Neural progenitor cell (in vitro differentiated cells): ENCODE measurements around the gene DNAI2. TPM values are rescaled to one million over a fixed set of nuclear protein-coding genes. Genes with fewer than 3 reads are reported as not detected.

Source experiments
- DNase-seq: peaks from one replicate; pipeline ENCODE4 v3.0.0-alpha.2; 2016; ENCODE audit warnings: low spot score
- H2AFZ ChIP-seq: fragments of 200-600 bp; sonication (generic); replicated peaks from 2 replicates; pipeline ENCODE4 v1.6.1; 2016; ENCODE audit warnings: antibody characterized with exemption
- H3F3A ChIP-seq: fragments of 200-600 bp; sonication (generic); 2 replicates; pipeline ENCODE4 v1.6.1; 2016; ENCODE audit warnings: antibody characterized with exemption, low read depth
- H3K27ac ChIP-seq: fragments of 200-600 bp; sonication (generic); 2 replicates; pipeline ENCODE4 v1.5.1; 2016; ENCODE audit warnings: mild to moderate bottlenecking
- H3K27me3 ChIP-seq: fragments of 200-600 bp; sonication (generic); 2 replicates; pipeline ENCODE4 v1.6.1; 2016; ENCODE audit warnings: mild to moderate bottlenecking, moderate library complexity
- H3K36me3 ChIP-seq: fragments of 200-600 bp; sonication (generic); 2 replicates; pipeline ENCODE4 v1.5.1; 2016
- H3K4me1 ChIP-seq: fragments of 200-600 bp; sonication (generic); 2 replicates; pipeline ENCODE4 v1.6.1; 2016; ENCODE audit warnings: mixed run types
- H3K4me2 ChIP-seq: fragments of 200-600 bp; sonication (generic); 2 replicates; pipeline ENCODE4 v1.6.1; 2016
- H3K4me3 ChIP-seq: fragments of 200-600 bp; sonication (generic); 2 replicates; pipeline ENCODE4 v1.5.1; 2016
- H3K79me2 ChIP-seq: fragments of 200-600 bp; sonication (generic); 2 replicates; pipeline ENCODE4 v1.6.1; 2016; ENCODE audit warnings: low read depth
- H3K9ac ChIP-seq: fragments of 200-600 bp; sonication (generic); 2 replicates; pipeline ENCODE4 v1.6.1; 2016
- H3K9me3 ChIP-seq: fragments of 200-600 bp; sonication (generic); 2 replicates; pipeline ENCODE4 v1.5.1; 2016; ENCODE audit warnings: low read depth
- H4K20me1 ChIP-seq: fragments of 200-600 bp; sonication (generic); 2 replicates; pipeline ENCODE4 v1.6.1; 2016; ENCODE audit warnings: low read depth
- H3K27ac Mint-ChIP-seq: 3 replicates; pipeline ENCODE4 v1.8.0; 2021; ENCODE audit warnings: mixed read lengths
- H3K27me3 Mint-ChIP-seq: 2 replicates; pipeline ENCODE4 v1.8.0; 2022; ENCODE audit warnings: low read depth, mild to moderate bottlenecking, inconsistent platforms, moderate library complexity, mixed read lengths; ENCODE audit not compliant: insufficient read depth
- H3K36me3 Mint-ChIP-seq: 3 replicates; pipeline ENCODE4 v1.8.0; 2021; ENCODE audit warnings: mixed read lengths
- H3K4me1 Mint-ChIP-seq: 3 replicates; pipeline ENCODE4 v1.8.0; 2021; ENCODE audit warnings: mixed read lengths
- H3K4me3 Mint-ChIP-seq: 3 replicates; pipeline ENCODE4 v1.8.0; 2021; ENCODE audit warnings: mild to moderate bottlenecking, moderate library complexity, mixed read lengths
- H3K9me3 Mint-ChIP-seq: 3 replicates; pipeline ENCODE4 v1.8.0; 2020; ENCODE audit warnings: mixed read lengths
- EZH2 ChIP-seq: fragments of 200-600 bp; sonication (generic); IDR thresholded peaks from 2 replicates; pipeline ENCODE4 v1.6.1; 2017; ENCODE audit warnings: antibody characterized with exemption, mild to moderate bottlenecking, moderate library complexity
- EZH2phosphoT487 ChIP-seq: fragments of 200-600 bp; sonication (generic); IDR thresholded peaks from 2 replicates; pipeline ENCODE4 v1.6.1; 2017; ENCODE audit warnings: antibody characterized with exemption
- total RNA-seq: library from RNA; depleted of rRNA; stranded (reverse); fragments of >200 nt; gene quantifications from 2 replicates; pipeline ENCODE4 v1.2.3, GENCODE V29; 2015; ENCODE audit warnings: low replicate concordance
- TF ChIP-seq, protein P1 (sequence below): fragments of 200-600 bp; sonication (generic); IDR thresholded peaks from 2 replicates; pipeline ENCODE4 v1.5.1; 2017; ENCODE audit warnings: antibody characterized with exemption, mild to moderate bottlenecking

DNAI2 gene
- total RNA-seq, 1 donor from 2014 or later: not detected

DNA sequence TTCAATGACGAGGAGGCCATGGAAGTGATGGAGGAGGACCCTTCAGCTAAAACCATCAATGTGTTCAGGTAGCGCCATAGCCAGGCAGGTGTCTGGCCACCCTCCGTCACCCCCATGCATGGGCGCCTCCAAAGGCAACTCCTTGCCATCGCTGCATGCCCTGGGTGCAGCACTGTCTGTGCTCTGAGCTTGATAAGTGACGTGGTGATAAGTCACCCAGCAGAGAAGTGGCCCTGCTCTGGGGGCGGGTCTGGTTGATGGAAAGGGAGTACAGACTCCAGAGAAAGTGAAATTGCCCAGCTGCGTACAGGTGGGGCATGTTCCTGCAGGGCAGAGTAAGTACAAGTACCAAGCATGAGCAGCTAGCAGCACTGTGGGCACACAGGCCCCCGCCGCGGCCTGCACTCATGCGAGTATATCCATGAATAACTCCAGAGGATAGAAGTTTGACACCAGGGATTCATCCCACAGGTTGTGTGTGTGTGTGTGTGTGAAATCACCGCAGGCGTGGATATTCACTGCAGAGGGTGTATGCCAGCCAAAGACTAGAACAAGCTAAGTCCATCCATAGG, 13.1 kb downstream of the DNAI2 start:
- Mint-ChIP-seq H3K27ac (no peak overlapping the region), H3K9me3 (no peaks in the 10 kb centered on the region), H3K4me3 (no peak overlapping the region), H3K36me3 (no peaks in the 10 kb centered on the region), H3K4me1 (peaks cover 15% of the 10 kb centered on the region), H3K27me3 (peaks cover 10% of the 10 kb centered on the region)
- no peak overlapping the region for H3K9ac ChIP-seq
- no peak for DNase-seq
- no peaks in the 10 kb centered on the region for H4K20me1 ChIP-seq
- H3K4me2 ChIP-seq: no peak overlapping the region
- H3F3A ChIP-seq: no peaks in the 10 kb centered on the region
- H2AFZ ChIP-seq: no peak overlapping the region
- H3K27ac ChIP-seq: no peak overlapping the region
- TF ChIP-seq EZH2 (no peak), EZH2phosphoT487 (no peak)
- TF ChIP-seq, protein P1, sequence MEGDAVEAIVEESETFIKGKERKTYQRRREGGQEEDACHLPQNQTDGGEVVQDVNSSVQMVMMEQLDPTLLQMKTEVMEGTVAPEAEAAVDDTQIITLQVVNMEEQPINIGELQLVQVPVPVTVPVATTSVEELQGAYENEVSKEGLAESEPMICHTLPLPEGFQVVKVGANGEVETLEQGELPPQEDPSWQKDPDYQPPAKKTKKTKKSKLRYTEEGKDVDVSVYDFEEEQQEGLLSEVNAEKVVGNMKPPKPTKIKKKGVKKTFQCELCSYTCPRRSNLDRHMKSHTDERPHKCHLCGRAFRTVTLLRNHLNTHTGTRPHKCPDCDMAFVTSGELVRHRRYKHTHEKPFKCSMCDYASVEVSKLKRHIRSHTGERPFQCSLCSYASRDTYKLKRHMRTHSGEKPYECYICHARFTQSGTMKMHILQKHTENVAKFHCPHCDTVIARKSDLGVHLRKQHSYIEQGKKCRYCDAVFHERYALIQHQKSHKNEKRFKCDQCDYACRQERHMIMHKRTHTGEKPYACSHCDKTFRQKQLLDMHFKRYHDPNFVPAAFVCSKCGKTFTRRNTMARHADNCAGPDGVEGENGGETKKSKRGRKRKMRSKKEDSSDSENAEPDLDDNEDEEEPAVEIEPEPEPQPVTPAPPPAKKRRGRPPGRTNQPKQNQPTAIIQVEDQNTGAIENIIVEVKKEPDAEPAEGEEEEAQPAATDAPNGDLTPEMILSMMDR: no peak
- no peaks in the 10 kb centered on the region for H3K79me2 ChIP-seq
- no peak overlapping the region for H3K4me3 ChIP-seq
- H3K27me3 ChIP-seq: peaks cover 5% of the 10 kb centered on the region
- H3K36me3 ChIP-seq: no peaks in the 10 kb centered on the region
- peaks cover 5% of the 10 kb centered on the region for H3K4me1 ChIP-seq
- no peaks in the 10 kb centered on the region for H3K9me3 ChIP-seq

- no peak overlapping the region for H3K27ac ChIP-seq
- no peaks in the 10 kb centered on the region for H4K20me1 ChIP-seq
- no peaks in the 10 kb centered on the region for H3F3A ChIP-seq
- no peaks in the 10 kb centered on the region for H3K9me3 ChIP-seq
- H3K79me2 ChIP-seq: no peaks in the 10 kb centered on the region
- no peak overlapping the region for H3K4me3 ChIP-seq
- Mint-ChIP-seq H3K27ac (no peak overlapping the region), H3K27me3 (peaks cover 10% of the 10 kb centered on the region), H3K9me3 (peaks cover 3% of the 10 kb centered on the region), H3K4me1 (peaks cover 15% of the 10 kb centered on the region), H3K36me3 (no peaks in the 10 kb centered on the region), H3K4me3 (no peak overlapping the region)
- DNase-seq: no peak
- no peak overlapping the region for H3K9ac ChIP-seq
- no peaks in the 10 kb centered on the region for H3K36me3 ChIP-seq
- H3K4me1 ChIP-seq: peaks cover 5% of the 10 kb centered on the region
- TF ChIP-seq EZH2phosphoT487 (no peak), EZH2 (no peak)
- TF ChIP-seq, protein P1: no peak
- H2AFZ ChIP-seq: no peak overlapping the region
- H3K27me3 ChIP-seq: peaks cover 5% of the 10 kb centered on the region
- H3K4me2 ChIP-seq: no peak overlapping the region
Observed at GRCh38 chr17:74288785-74289184, 14.8 kb downstream of the DNAI2 start.

DNA sequence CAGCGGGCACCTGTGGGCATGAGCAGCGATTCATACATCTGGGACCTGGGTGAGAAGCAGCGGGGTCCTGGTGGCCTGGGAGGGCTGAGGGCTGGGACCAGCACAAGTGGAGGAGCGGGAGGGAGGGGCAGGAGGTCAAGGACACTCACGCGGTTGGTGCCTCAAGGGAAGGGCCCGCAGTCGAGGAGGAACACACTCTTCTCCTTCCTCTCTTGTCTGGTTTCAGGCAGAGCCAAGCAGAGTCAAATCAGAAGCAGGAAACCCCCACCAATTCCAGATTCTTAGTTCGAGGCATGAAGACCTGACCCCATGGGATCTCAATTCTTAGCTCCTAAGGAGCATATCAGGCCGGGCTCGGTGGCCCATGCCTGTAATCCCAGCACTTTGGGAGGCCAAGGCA, 15.7 kb downstream of the DNAI2 start:
- Histone ChIP-seq H4K20me1 (no peaks in the 10 kb centered on the region), H3K27ac (no peak overlapping the region), H3K36me3 (no peaks in the 10 kb centered on the region), H3K4me1 (peaks cover 5% of the 10 kb centered on the region), H3K4me3 (no peak overlapping the region), H3K79me2 (no peaks in the 10 kb centered on the region), H3K9me3 (no peaks in the 10 kb centered on the region), H3F3A (no peaks in the 10 kb centered on the region), H2AFZ (no peak overlapping the region), H3K4me2 (no peak overlapping the region), H3K27me3 (peaks cover 5% of the 10 kb centered on the region), H3K9ac (no peak overlapping the region)
- Mint-ChIP-seq H3K36me3 (no peaks in the 10 kb centered on the region), H3K9me3 (peaks cover 6% of the 10 kb centered on the region), H3K4me1 (peaks cover 13% of the 10 kb centered on the region), H3K27me3 (peaks cover 13% of the 10 kb centered on the region), H3K4me3 (no peak overlapping the region), H3K27ac (no peak overlapping the region)
- TF ChIP-seq, protein P1: no peak
- no peak for TF ChIP-seq EZH2
- TF ChIP-seq EZH2phosphoT487: no peak
- DNase-seq: no peak
